HS-27A (cell line): ENCODE results near the gene EMC1.
"Not testable (repeated sequence)": the region's sequence is repeated elsewhere in the genome, so short reads cannot be mapped to it uniquely, and the experiment has no call there.

Source experiments
- DNase-seq: peaks from one replicate; pipeline ENCODE4 v3.0.0-alpha.2; 2012; ENCODE audit warnings: low read depth, missing footprints

EMC1 gene

DNA sequence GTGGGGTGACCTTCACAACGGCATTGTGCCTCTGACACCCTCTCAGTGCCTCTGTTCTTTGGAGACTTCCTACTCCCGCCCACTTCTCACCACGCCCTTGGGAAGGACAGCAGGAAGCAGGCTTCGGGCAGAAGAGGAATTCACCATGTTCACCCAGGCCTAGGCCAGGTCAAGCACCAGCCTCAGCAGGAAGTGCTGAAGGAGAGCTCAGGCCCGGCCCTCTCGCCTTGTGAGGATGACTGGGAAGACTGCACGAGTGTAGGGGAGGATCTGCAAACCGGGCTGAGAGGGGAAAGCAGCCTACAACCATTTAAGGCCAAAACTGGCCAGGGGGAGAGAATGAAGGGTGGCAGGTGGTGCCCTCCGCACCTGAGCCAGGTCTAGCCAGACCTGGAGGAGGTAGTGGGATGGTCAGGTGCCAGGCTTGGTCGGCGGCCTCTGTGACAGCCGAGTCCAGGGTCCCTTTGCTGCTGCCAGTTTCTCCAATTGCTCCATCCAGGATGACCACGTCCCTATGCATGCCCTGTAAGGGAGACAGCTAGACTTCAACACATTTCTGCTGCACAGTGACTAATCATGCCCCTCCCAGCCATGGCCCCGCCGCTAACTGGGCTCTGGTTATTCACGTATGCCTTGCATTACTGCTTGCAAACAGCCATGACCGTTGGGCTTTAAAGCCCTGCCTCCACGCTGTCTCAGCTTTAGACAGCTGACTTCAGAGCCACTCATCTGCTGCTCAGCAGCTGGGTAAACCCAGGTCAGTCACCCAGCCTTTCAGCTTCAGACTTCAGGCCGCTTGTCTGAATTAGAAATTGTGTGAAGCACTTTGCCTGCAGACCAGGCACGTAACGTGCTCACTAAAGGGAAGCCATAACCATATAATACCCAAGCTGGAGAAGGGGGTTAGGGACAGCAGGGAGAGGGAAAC, 9.2 kb upstream of the EMC1 start:
- DNase-seq, result no peak

- DNase-seq, result no peak
Measured at GRCh38 chr1:19258353-19258752, 7.0 kb upstream of the EMC1 start.

- no peak for DNase-seq
Measured at GRCh38 chr1:19257178-19257914, 6.0 kb upstream of the EMC1 start.

DNA sequence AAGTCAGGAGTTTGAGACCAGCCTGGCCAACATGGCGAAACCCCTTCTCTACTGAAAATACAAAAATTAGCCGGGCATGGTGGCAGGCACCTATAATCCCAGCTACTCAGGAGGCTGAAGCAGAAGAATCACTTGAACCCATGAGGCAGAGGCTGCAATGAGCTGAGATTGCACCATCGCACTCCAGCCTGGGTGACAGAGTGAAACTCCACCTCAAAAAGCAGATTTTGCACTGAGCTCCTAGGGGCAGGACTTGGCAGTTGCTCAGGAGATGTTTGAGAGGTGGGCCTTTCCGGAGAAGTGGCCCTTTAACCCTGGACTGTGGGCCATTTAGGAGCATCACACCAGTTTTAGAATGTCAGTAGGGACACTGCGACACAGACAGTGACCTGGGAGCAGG, 5.0 kb upstream of the EMC1 start:
- DNase-seq, result not testable (repeated sequence)

GRCh38 chr1:19255288-19255687, 4.0 kb upstream of the EMC1 start:
- no peak for DNase-seq

- no peak for DNase-seq
Measured at GRCh38 chr1:19254416-19254815, 3.1 kb upstream of the EMC1 start.

DNA sequence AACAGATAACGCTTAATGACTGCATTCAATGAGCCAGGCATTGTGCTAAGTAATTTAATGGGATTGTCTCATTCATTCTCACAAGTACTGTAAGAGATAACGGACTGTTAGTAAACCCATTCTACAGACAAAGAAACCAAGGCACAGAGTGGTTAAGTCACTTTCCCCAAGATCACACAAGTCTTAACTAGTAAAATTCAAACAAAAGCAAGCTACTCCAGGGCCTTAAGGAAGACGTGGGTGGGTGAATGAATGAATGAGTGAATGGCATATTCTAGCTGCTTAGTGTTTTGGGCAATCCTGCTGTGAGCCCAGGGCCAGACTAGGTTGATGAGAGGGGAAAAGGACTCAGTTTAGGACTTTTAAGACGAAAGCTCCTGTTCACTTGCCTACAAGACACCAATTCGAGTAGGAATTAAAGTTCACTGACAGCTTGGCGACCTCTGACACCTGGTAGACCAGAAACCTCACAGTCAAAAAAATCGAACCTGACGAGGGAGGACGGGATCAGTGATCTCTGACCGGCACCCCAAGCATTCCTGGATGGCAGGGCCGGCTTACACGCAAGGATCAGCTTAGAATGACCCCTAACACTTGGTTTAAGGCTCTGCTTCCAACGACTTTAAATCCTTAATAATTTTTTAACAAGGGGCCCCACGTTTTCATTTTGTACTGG, 557 bp downstream of the EMC1 start:
- no peak for DNase-seq

GRCh38 chr1:19240673-19241538, 10.4 kb downstream of the EMC1 start:
- no peak for DNase-seq

DNA sequence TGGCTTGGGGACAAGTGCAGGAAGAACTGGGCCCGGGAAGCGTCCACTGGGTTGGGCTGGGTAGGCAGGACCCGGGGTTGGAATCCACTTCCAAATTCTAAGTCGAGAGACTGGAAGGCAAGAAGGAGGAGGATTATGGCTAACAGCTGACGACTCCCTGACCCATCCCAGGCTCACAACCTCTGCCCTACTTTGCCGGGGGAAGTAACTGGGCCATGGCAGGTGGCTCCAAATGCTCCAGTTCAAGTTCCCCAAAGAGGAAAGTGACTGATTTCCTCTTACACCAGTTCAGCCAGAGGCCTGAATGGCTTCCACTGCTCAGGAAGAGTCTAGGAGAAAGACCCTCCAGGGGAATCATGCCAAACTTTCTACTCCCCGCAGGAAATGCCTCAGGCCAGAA, 11.4 kb downstream of the EMC1 start:
- DNase-seq, result no peak

- DNase-seq, result no peak
Measured at GRCh38 chr1:19234224-19234623, 17.1 kb downstream of the EMC1 start.

- DNase-seq, result no peak
Measured at GRCh38 chr1:19232524-19232846, 18.8 kb downstream of the EMC1 start.

- not testable (repeated sequence) for DNase-seq
Measured at GRCh38 chr1:19231736-19232523, 19.4 kb downstream of the EMC1 start.

- DNase-seq, result no peak
Measured at GRCh38 chr1:19229828-19230325, 21.4 kb downstream of the EMC1 start.

DNA sequence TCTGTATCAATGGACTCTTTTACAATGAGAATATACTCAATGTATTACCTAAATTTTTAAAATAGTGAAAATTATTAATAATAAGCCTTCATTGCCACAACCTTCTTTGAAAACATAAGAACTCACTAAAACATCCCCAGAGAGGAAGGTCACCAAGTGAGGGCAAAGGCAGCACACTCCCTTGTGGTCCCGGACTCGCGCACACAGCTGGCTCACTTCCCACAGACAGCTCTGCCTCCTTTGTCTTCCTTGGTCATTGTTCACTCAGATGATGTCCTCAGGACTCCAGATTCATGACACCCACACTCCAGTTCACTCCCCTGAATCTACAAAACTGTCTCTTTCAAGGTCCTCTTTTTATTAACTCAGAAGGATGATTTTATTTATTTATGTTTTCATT, 22.1 kb downstream of the EMC1 start:
- no peak for DNase-seq

GRCh38 chr1:19222979-19223824, 28.1 kb downstream of the EMC1 start:
- no peak for DNase-seq

GRCh38 chr1:19222573-19222972, 28.8 kb downstream of the EMC1 start:
- DNase-seq, result no peak

GRCh38 chr1:19220991-19221390, 30.3 kb downstream of the EMC1 start:
- no peak for DNase-seq

GRCh38 chr1:19220080-19220846, 31.1 kb downstream of the EMC1 start:
- no peak for DNase-seq

DNA sequence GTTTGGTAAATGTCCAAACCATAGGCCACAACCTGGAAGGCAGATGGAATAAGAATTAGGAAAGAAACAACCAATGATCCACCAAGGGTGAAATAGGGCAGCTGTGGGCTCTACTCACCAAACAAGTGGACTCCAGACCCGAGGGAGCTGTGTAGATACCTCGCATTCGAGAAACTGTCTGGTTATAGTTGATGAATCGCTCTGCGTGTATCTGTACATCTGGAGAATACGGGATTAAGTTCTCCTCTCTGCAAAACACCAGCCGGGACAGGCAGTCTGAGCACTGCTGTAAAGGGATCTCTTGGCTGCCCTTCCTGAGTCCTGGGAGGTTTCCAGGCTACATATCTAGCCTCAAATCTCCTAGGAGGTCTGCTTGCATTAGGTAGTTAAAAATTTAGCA, 31.9 kb downstream of the EMC1 start:
- no peak for DNase-seq
